ENCODE measurements around the gene GNB1L. TPM values are rescaled to one million over a fixed set of nuclear protein-coding genes. Genes with fewer than 3 reads are reported as not detected.

GNB1L gene
- total RNA-seq, 1 experiment from 2014 or later = 17.9 TPM

- TF ChIP-seq CTCF (conservative IDR thresholded peaks at IDR 0.05; ENCODE audit: low read depth, low read length) = no peak
- TF ChIP-seq EZH2 (IDR thresholded peaks at IDR 0.05; ENCODE audit: borderline replicate concordance, low read depth, low read length, poor library complexity, severe bottlenecking) = no peak
- CTCF ChIA-PET = interaction anchor here (0.7 kb wide), 1 partner anchor 633 kb away, joined by 7 read pairs; no protein-coding TSS in a partner anchor
- Histone ChIP-seq H3K27ac (ENCODE audit: low read depth, low read length, poor library complexity, severe bottlenecking) (no peak overlapping the region), H3K27me3 (replicated peaks; ENCODE audit: insufficient read depth, low read depth, low read length, poor library complexity) (no peaks in the 10 kb centered on the region), H3K4me1 (ENCODE audit: insufficient read depth, low read length, poor library complexity, severe bottlenecking) (peaks cover 20% of the 10 kb centered on the region), H3K9me3 (ENCODE audit: low read depth, low read length, poor library complexity, severe bottlenecking) (no peaks in the 10 kb centered on the region), H3K4me3 (ENCODE audit: low read depth, low read length, poor library complexity, severe bottlenecking) (no peak overlapping the region), H3K36me3 (ENCODE audit: insufficient read depth, low read length, poor library complexity, severe bottlenecking) (no peaks in the 10 kb centered on the region)
- DNase-seq (ENCODE audit: low spot score) = no peak
- intact Hi-C loops (cut with micrococcal nuclease; ENCODE audit: unreplicated experiment) = no loop called here
- BruUV-seq (replicated peaks) = no TSS peak
- POLR2A ChIA-PET (ENCODE audit: low non-redundant PET) = no interaction called here
Observed at GRCh38 chr22:19897726-19898125, 43.1 kb upstream of the GNB1L start.

- ChIA-PET POLR2A (ENCODE audit: low non-redundant PET) (no interaction called here), CTCF (no interaction called here)
- DNase-seq (ENCODE audit: low spot score) = no peak
- Histone ChIP-seq H3K4me1 (ENCODE audit: insufficient read depth, low read length, poor library complexity, severe bottlenecking) (peaks cover 20% of the 10 kb centered on the region), H3K4me3 (ENCODE audit: low read depth, low read length, poor library complexity, severe bottlenecking) (no peak overlapping the region), H3K36me3 (ENCODE audit: insufficient read depth, low read length, poor library complexity, severe bottlenecking) (no peaks in the 10 kb centered on the region), H3K27ac (ENCODE audit: low read depth, low read length, poor library complexity, severe bottlenecking) (no peak overlapping the region), H3K9me3 (ENCODE audit: low read depth, low read length, poor library complexity, severe bottlenecking) (no peaks in the 10 kb centered on the region), H3K27me3 (replicated peaks; ENCODE audit: insufficient read depth, low read depth, low read length, poor library complexity) (no peaks in the 10 kb centered on the region)
- TF ChIP-seq EZH2 (IDR thresholded peaks at IDR 0.05; ENCODE audit: borderline replicate concordance, low read depth, low read length, poor library complexity, severe bottlenecking) = no peak
- no peak for TF ChIP-seq CTCF (conservative IDR thresholded peaks at IDR 0.05; ENCODE audit: low read depth, low read length)
- BruUV-seq (replicated peaks) = no TSS peak
- intact Hi-C loops (cut with micrococcal nuclease; ENCODE audit: unreplicated experiment) = no loop called here
Observed at GRCh38 chr22:19896665-19897355, 42.1 kb upstream of the GNB1L start.

GRCh38 chr22:19895160-19895849 is 40.6 kb upstream of the GNB1L start:
- no TSS peak for BruUV-seq (replicated peaks)
- no peak for DNase-seq (ENCODE audit: low spot score)
- Histone ChIP-seq H3K4me3 (ENCODE audit: low read depth, low read length, poor library complexity, severe bottlenecking) (no peak overlapping the region), H3K4me1 (ENCODE audit: insufficient read depth, low read length, poor library complexity, severe bottlenecking) (peaks cover 32% of the 10 kb centered on the region), H3K9me3 (ENCODE audit: low read depth, low read length, poor library complexity, severe bottlenecking) (no peaks in the 10 kb centered on the region), H3K27me3 (replicated peaks; ENCODE audit: insufficient read depth, low read depth, low read length, poor library complexity) (no peaks in the 10 kb centered on the region), H3K27ac (ENCODE audit: low read depth, low read length, poor library complexity, severe bottlenecking) (no peak overlapping the region), H3K36me3 (ENCODE audit: insufficient read depth, low read length, poor library complexity, severe bottlenecking) (no peaks in the 10 kb centered on the region)
- intact Hi-C loops (cut with micrococcal nuclease; ENCODE audit: unreplicated experiment) = no loop called here
- no peak for TF ChIP-seq EZH2 (IDR thresholded peaks at IDR 0.05; ENCODE audit: borderline replicate concordance, low read depth, low read length, poor library complexity, severe bottlenecking)
- no peak for TF ChIP-seq CTCF (conservative IDR thresholded peaks at IDR 0.05; ENCODE audit: low read depth, low read length)
- ChIA-PET POLR2A (ENCODE audit: low non-redundant PET) (no interaction called here), CTCF (no interaction called here)

Measured in A673 (cell line).